Heart right ventricle (tissue), 16 donors: Measurements from ENCODE around the gene SELENOW. TPM values are rescaled to one million over a fixed set of nuclear protein-coding genes. Genes with fewer than 3 reads are reported as not detected.
"Not testable (repeated sequence)": the region's sequence is repeated elsewhere in the genome, so short reads cannot be mapped to it uniquely, and the experiment has no call there.

Source experiments
- ATAC-seq, 8 donors: fragments of 200-7000 bp; cut with Tn5 transposase; one replicate each; pipeline ENCODE4 v1.9.1; 2020; ENCODE audit warnings: mild to moderate bottlenecking in 8 of 8, moderate library complexity in 8 of 8, moderate number of reproducible peaks in 1 of 8
- DNase-seq, 2 donors: peaks; one replicate each; pipeline ENCODE4 v3.0.0-alpha.2; 2020
- H3K27ac ChIP-seq, 10 donors: fragments of 200-600 bp; sonication (generic) in 2 of 10; one replicate each; pipeline versions ENCODE4 v1.5.0 to v1.8.0; 2020 to 2022; ENCODE audit warnings: mild to moderate bottlenecking in 3 of 10
- H3K27me3 ChIP-seq, 7 donors: fragments of 200-600 bp; one replicate each; pipeline ENCODE4 v1.8.0; 2021 to 2022; ENCODE audit warnings: mild to moderate bottlenecking in 2 of 7
- H3K36me3 ChIP-seq, 9 donors: fragments of 200-600 bp; sonication (generic) in 1 of 9; one replicate each; pipeline versions ENCODE4 v1.5.0 to v1.8.0; 2020 to 2022; ENCODE audit warnings: mild to moderate bottlenecking in 2 of 9
- H3K4me1 ChIP-seq, 9 donors: fragments of 200-600 bp; sonication (generic) in 1 of 9; one replicate each; pipeline versions ENCODE4 v1.5.0 to v1.8.0; 2020 to 2022; ENCODE audit warnings: mild to moderate bottlenecking in 4 of 9
- H3K4me3 ChIP-seq, 10 donors: fragments of 200-600 bp; sonication (generic) in 2 of 10; one replicate each; pipeline versions ENCODE4 v1.5.0 to v1.8.0; 2020 to 2022; ENCODE audit warnings: mild to moderate bottlenecking in 7 of 10, moderate library complexity in 2 of 10
- H3K9me3 ChIP-seq, 11 donors: fragments of 200-600 bp in 10 of 11; sonication (generic) in 2 of 11; one replicate each; pipeline versions ENCODE4 v1.5.0 to v1.8.0; 2013 to 2022; ENCODE audit warnings: mild to moderate bottlenecking in 2 of 11, control low read depth in 1 of 11, moderate library complexity in 1 of 11
- CTCF ChIP-seq, 9 donors: fragments of 200-600 bp; sonication (generic) in 2 of 9; IDR thresholded peaks; one replicate each; pipeline versions ENCODE4 v1.5.0 to v1.8.0; 2021 to 2022; ENCODE audit warnings: antibody characterized with exemption in 9 of 9, mild to moderate bottlenecking in 5 of 9, moderate library complexity in 1 of 9
- WGBS, 2 donors: extraction: QIAGEN DNeasy Blood & Tissue Kit; methylation state at CpG; one replicate each; pipeline ENCODE4 v1.1.7; 2013; ENCODE audit warnings: inconsistent platforms in 1 of 2; 5-methylcytosine and 5-hydroxymethylcytosine counted together
- intact Hi-C, 10 donors: fragments of 100-400 bp; cut with DNase I; formaldehyde crosslinking; loops; one replicate each; pipeline versions ENCODE4 v1.11.1 to v1.14.2; 2022
- polyA plus RNA-seq, 2 donors: library from polyadenylated mRNA; stranded (reverse); fragments of 200-250 nt; gene quantifications; one replicate each; pipeline ENCODE4 v1.2.3, GENCODE V29; 2013
- total RNA-seq, 10 donors: library from RNA; stranded (reverse); fragmentation: NEBNext Ultra II Directional in 3 of 10; extraction: Animal tissue kit (Norgen Biotek cat#: 25700) in 3 of 10; gene quantifications; one replicate each; pipeline versions ENCODE4 v1.2.1 to v1.2.4, GENCODE V29; 2021 to 2023
- donor health status: Arrhythmogenic right ventricular cardiomyopathy.
- donor health status: ischemic (EF 13 %, LVEDD 7.1; RV severe dilation, severe dysfunction).
- donor health status: healthy with polysubstance abuse.
- donor health status: DM: no; HTN: yes; CAD: no.
- donor health status: DM: no; HTN: no; CAD: no.
- donor health status: ischemic (EF 25% LVEDD 6.9; RV normal size, moderate dysfunction).
- donor health status: ischemic (EF 25% LVEDD 5.7; RV mildly dilated, moderate dysfunction).
- donor health status: healthy.
- donor health status: DM: yes; HTN: yes; CAD: no.
- donor health status: Ischemic cardiomyopathy.
- donor health status: ischemic (EF 35%, LVEDD 5.7; RV mildly dilated, moderate dysfunction).
- donor health status: nonischemic (EF 11% LVEDD 7.7; RV severe dilation, severe dysfunction).
- donor health status: DM: yes; HTN: yes; CAD: no.
- donor health status: PGD.
- donor health status: ischemic (EF 29% LVEDD 5.4; RV normal size, mild dysfunction).
- donor health status: nonischemic (EF 23%, LVEDD 6.1; RV moderate dilation, normal function).

The SELENOW gene
- total and polyA plus RNA-seq, 12 donors, result 711 to 1,774 (median 1,009) TPM

GRCh38 chr19:47741544-47742140, 36.9 kb upstream of the SELENOW start:
- Histone ChIP-seq H3K9me3 (no peaks in the 10 kb centered on the region), H3K27me3 (no peaks in the 10 kb centered on the region), H3K4me3 (no peak overlapping the region), H3K27ac (peak overlapping the region in 9 of 10 donors; percentile 86 to 97 (median 92)), H3K4me1 (peaks cover 16 to 46% (median 36%) of the 10 kb centered on the region in 9 donors), H3K36me3 (peaks cover 0 to 60% (median 26%) of the 10 kb centered on the region in 9 donors)
- TF ChIP-seq CTCF (IDR thresholded peaks at IDR 0.05), result no peak
- DNase-seq (no peak), ATAC-seq (no peak)
- 74 to 76% methylated on average over 15 of the region's 15 CpGs for WGBS, 2 donors
- intact Hi-C loops, result loop anchor here in 2 of 10 donors (2.0 kb wide), 2 partner anchors 23 to 29 kb away; partner anchors contain the start of gene EHD2 (in 1 of the 2)

GRCh38 chr19:47742634-47743033, 35.9 kb upstream of the SELENOW start:
- Histone ChIP-seq H3K36me3 (peaks cover 0 to 61% (median 25%) of the 10 kb centered on the region in 9 donors), H3K27ac (peak overlapping the region; percentile 86 to 97 (median 92)), H3K4me1 (peaks cover 17 to 54% (median 42%) of the 10 kb centered on the region in 9 donors), H3K27me3 (no peaks in the 10 kb centered on the region), H3K9me3 (no peaks in the 10 kb centered on the region), H3K4me3 (peak overlapping the region in 9 of 10 donors; percentile 18 to 56 (median 47))
- intact Hi-C loops, result loop anchor here in 7 of 10 donors (1.0 to 2.0 kb wide), 3 partner anchors 24 to 30 kb away; partner anchors contain the start of gene EHD2 (in 7 of the 7)
- ATAC-seq (peak in 3 of 8 donors; percentile 0 to 3 (median 2)), DNase-seq (no peak)
- no peak for TF ChIP-seq CTCF (IDR thresholded peaks at IDR 0.05)
- 17 to 23% methylated on average over 13 of the region's 13 CpGs for WGBS, 2 donors

- H3K4me3 ChIP-seq, result peak within 1 kb of the TSS; percentile 58 to 86 (median 76)
- WGBS, 2 donors, result 4 to 5% methylated on average over 53 of the region's 53 CpGs
- DNase-seq, result peak; percentile 97
- H3K27ac ChIP-seq, result peak within 1 kb of the TSS; percentile 91 to 99 (median 96)
- peak in 1 of 9 donors; percentile 9 for TF ChIP-seq CTCF (IDR thresholded peaks at IDR 0.05)
- H3K27me3 ChIP-seq, result no peaks in the 10 kb centered on the region
- intact Hi-C loops, result loop anchor here in 2 of 10 donors (2.0 to 5.0 kb wide), 2 partner anchors 32 to 37 kb away; partner anchors contain the start of gene EHD2 (in 1 of the 2)
- peak; percentile 62 to 81 (median 72) for ATAC-seq
- H3K36me3 ChIP-seq, result peaks cover 0 to 61% (median 23%) of the 10 kb centered on the region in 9 donors
- peaks cover 17 to 62% (median 42%) of the 10 kb centered on the region in 9 donors for H3K4me1 ChIP-seq
- no peaks in the 10 kb centered on the region for H3K9me3 ChIP-seq
Observed at GRCh38 chr19:47745010-47745901, 33.2 kb upstream of the SELENOW start, which contains the start of gene NOP53. NOP53 (plus strand) TSS chr19:47745546; CDS start chr19:47745560, 14 bp downstream.

GRCh38 chr19:47746129-47746528, 32.4 kb upstream of the SELENOW start:
- Histone ChIP-seq H3K27ac (peak overlapping the region in 2 of 10 donors; percentile 93 to 99), H3K36me3 (peaks cover 2 to 61% (median 24%) of the 10 kb centered on the region in 9 donors)
- WGBS, 2 donors, result 66 to 71% methylated on average over 17 of the region's 17 CpGs

More at GRCh38 chr19:47746129-47746528, 32.4 kb upstream of the SELENOW start:
- ATAC-seq, DNase-seq, H3K27me3 ChIP-seq, H3K9me3 ChIP-seq: not testable (repeated sequence)
- intact Hi-C loops, result loop anchor here in 1 of 10 donors (5.0 kb wide), 1 partner anchor 36 kb away; no protein-coding TSS in a partner anchor
- Histone ChIP-seq H3K4me3 (peak overlapping the region; percentile 58 to 86 (median 76)), H3K4me1 (peaks cover 17 to 62% (median 42%) of the 10 kb centered on the region in 9 donors)
